Fibroblast of lung (primary cell): ENCODE data around the gene SORL1.

Experiments
- CTCF ChIP-seq, 2 donors: IDR thresholded peaks in 1 of 2; conservative IDR thresholded peaks in 1 of 2; 1 replicate in 1 of 2; 2 replicates in 1 of 2; pipeline ENCODE4 v1.5.1; 2011 to 2012; ENCODE audit warnings: low read length in 2 of 2, control low read depth in 1 of 2, inconsistent platforms in 1 of 2, low read depth in 1 of 2, mild to moderate bottlenecking in 1 of 2
- EZH2 ChIP-seq: IDR thresholded peaks from 2 replicates; pipeline ENCODE4 v1.5.1; 2012; ENCODE audit warnings: low read length, control low read depth, mild to moderate bottlenecking; ENCODE audit errors: missing control alignments

GRCh38 chr11:121540627-121541026, 88.5 kb downstream of the SORL1 start:
- no peak for TF ChIP-seq CTCF (conservative IDR thresholded peaks at IDR 0.05 in 1 of 2, IDR thresholded peaks at IDR 0.05 in 1 of 2; ENCODE audit: low read depth in 1 of 2, low read length in 2 of 2)
- TF ChIP-seq EZH2: no peak
